ENCODE results near the gene MTFR1L.

The MTFR1L gene

DNA sequence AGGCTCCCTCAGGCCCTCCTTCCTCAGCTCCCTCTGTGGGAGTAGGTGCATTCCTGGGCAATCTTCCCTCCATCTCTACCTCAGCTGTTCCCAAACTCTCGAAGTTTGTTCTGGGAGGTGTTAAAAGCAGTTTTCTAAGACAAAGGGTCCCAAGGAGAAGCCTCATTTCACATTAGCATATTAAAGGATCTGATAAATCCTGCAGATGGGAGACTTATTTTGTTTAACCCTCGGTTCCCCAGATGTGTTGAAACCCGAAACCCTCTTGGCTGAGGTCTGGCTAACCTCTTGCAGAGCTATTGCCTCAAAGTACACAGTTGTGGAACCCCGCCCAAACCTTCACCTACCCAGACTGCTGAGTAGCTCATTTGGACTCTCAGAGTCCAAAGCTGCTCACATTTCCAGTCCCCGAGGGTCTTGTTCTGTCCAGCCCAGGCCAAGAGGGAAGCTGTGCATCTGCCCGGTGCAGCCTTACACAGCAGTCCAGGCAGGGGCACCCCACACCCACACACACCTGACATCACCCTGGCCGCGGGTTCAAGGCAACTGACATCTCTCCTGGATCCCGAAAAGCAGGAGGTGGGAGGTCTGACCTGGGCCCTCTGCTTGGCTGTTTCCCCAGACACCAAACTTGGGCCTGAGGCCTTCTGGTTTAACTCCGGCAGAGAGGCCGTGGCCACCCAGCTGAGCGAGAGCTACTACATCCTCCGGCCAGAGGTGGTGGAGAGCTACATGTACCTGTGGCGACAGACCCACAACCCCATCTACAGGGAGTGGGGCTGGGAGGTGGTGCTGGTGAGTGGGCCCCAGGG is 39.2 kb upstream of the MTFR1L start:
- Histone ChIP-seq H3K36me3 (ENCODE audit: control insufficient read depth, low read depth, low read length) (no peaks in the 10 kb centered on the region), H3K4me3 (ENCODE audit: low read length) (no peak overlapping the region), H3K9me3 (ENCODE audit: control insufficient read depth, low read depth, low read length) (no peaks in the 10 kb centered on the region), H3K27me3 (ENCODE audit: control insufficient read depth, insufficient read depth, low read length) (no peaks in the 10 kb centered on the region), H3K4me1 (ENCODE audit: control insufficient read depth, low read depth, low read length) (peaks cover 19% of the 10 kb centered on the region), H3K27ac (ENCODE audit: low read length) (no peak overlapping the region), H3K9ac (ENCODE audit: low read length) (no peak overlapping the region)

DNA sequence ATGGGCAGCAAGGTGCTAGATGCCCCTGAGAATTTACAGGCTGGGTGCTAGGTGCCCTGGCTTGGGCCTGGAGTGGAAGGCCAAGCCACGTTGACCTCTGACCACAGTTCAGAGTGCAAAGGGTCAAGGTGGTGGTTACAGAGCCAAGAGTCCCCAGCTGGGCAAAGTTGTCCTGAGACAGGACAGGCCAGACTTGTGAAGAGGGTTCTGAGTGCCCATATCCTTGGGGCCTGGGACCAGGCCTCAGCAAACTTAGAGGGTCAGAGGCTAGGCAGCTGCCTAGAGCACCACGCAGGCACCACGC is 38.7 kb upstream of the MTFR1L start:
- Histone ChIP-seq H3K27me3 (ENCODE audit: control insufficient read depth, insufficient read depth, low read length) (no peaks in the 10 kb centered on the region), H3K4me1 (ENCODE audit: control insufficient read depth, low read depth, low read length) (peaks cover 19% of the 10 kb centered on the region), H3K9ac (ENCODE audit: low read length) (no peak overlapping the region), H3K36me3 (ENCODE audit: control insufficient read depth, low read depth, low read length) (no peaks in the 10 kb centered on the region), H3K9me3 (ENCODE audit: control insufficient read depth, low read depth, low read length) (no peaks in the 10 kb centered on the region), H3K4me3 (ENCODE audit: low read length) (no peak overlapping the region), H3K27ac (ENCODE audit: low read length) (no peak overlapping the region)

- H3K27ac ChIP-seq (ENCODE audit: low read length), result no peak overlapping the region
- H3K4me3 ChIP-seq (ENCODE audit: low read length), result no peak overlapping the region
Measured at GRCh38 chr1:25782608-25783201, 37.0 kb upstream of the MTFR1L start.

DNA sequence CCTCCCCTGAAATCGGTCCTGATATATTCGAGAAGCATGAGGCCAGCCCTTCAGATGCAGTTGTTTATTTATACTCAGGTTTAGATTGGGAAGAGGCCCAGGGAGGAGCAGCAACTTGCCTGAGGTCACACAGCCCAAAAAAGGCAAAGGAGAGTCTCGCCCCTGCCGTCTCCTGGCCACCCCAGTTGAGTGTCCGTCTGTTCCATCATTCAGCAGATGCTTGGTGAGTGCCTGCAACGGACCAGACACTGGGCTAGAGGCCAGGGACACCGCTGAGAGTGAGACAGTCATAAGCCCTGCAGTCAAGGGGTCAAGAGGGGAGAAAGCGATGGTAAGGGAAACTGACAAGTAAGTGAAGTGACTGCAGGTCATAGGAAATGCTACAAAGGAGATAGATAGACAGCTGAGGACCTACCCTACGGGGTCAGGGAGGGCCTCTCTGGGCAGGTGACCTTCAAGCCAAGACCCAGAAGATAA is 35.1 kb upstream of the MTFR1L start:
- H3K27ac ChIP-seq (ENCODE audit: low read length), result no peak overlapping the region
- no peak overlapping the region for H3K9ac ChIP-seq (ENCODE audit: low read length)
- H3K27me3 ChIP-seq (ENCODE audit: control insufficient read depth, insufficient read depth, low read length), result no peaks in the 10 kb centered on the region

More at GRCh38 chr1:25782608-25783201, 37.0 kb upstream of the MTFR1L start:
- H3K36me3 ChIP-seq (ENCODE audit: control insufficient read depth, low read depth, low read length), result no peaks in the 10 kb centered on the region
- no peak overlapping the region for H3K9ac ChIP-seq (ENCODE audit: low read length)
- H3K27me3 ChIP-seq (ENCODE audit: control insufficient read depth, insufficient read depth, low read length), result no peaks in the 10 kb centered on the region
- H3K9me3 ChIP-seq (ENCODE audit: control insufficient read depth, low read depth, low read length), result no peaks in the 10 kb centered on the region
- peaks cover 19% of the 10 kb centered on the region for H3K4me1 ChIP-seq (ENCODE audit: control insufficient read depth, low read depth, low read length)

DNA sequence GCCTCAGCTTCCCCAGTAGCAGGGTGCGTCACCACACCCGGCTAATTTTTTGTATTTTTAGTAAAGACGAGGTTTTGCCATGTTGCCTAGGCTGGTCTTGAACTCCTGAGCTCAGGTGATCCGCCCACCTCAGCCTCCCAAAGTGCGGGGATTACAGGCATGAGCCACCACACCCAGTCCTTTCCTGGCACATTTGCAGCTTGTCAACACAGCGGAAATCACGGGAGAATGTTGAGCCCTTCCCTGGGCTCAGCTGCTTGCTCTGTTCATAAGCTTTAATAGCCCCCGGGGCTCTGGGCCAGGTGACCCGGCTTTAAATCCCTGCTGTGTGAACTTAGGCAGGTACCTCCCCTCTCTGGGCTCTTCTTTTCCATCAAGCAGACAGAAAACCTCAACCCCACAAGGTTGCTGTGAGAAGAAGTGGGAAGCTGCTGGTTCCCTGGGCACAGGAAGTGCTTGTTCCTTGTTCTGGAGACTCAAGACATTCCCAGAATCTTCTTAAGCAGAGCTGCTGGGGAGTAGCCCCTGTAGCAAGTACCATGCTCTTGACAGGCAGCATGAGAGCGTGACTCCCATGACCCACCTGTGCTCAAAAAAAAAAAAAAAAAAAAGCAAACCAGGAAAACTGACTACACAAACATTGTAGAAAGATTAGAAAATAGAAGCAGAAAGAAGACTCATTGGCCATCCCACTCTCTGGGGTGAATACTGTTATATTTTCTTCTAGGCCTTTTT is 34.3 kb upstream of the MTFR1L start:
- Histone ChIP-seq H3K9me3 (ENCODE audit: control insufficient read depth, low read depth, low read length) (no peaks in the 10 kb centered on the region), H3K4me1 (ENCODE audit: control insufficient read depth, low read depth, low read length) (peaks cover 7% of the 10 kb centered on the region), H3K27ac (ENCODE audit: low read length) (no peak overlapping the region), H3K27me3 (ENCODE audit: control insufficient read depth, insufficient read depth, low read length) (no peaks in the 10 kb centered on the region), H3K36me3 (ENCODE audit: control insufficient read depth, low read depth, low read length) (no peaks in the 10 kb centered on the region), H3K4me3 (ENCODE audit: low read length) (no peak overlapping the region), H3K9ac (ENCODE audit: low read length) (no peak overlapping the region)

More for the DNA sequence above, 35.1 kb upstream of the MTFR1L start:
- H3K4me3 ChIP-seq (ENCODE audit: low read length), result no peak overlapping the region
- H3K9me3 ChIP-seq (ENCODE audit: control insufficient read depth, low read depth, low read length), result no peaks in the 10 kb centered on the region
- no peaks in the 10 kb centered on the region for H3K36me3 ChIP-seq (ENCODE audit: control insufficient read depth, low read depth, low read length)
- peaks cover 16% of the 10 kb centered on the region for H3K4me1 ChIP-seq (ENCODE audit: control insufficient read depth, low read depth, low read length)

DNA sequence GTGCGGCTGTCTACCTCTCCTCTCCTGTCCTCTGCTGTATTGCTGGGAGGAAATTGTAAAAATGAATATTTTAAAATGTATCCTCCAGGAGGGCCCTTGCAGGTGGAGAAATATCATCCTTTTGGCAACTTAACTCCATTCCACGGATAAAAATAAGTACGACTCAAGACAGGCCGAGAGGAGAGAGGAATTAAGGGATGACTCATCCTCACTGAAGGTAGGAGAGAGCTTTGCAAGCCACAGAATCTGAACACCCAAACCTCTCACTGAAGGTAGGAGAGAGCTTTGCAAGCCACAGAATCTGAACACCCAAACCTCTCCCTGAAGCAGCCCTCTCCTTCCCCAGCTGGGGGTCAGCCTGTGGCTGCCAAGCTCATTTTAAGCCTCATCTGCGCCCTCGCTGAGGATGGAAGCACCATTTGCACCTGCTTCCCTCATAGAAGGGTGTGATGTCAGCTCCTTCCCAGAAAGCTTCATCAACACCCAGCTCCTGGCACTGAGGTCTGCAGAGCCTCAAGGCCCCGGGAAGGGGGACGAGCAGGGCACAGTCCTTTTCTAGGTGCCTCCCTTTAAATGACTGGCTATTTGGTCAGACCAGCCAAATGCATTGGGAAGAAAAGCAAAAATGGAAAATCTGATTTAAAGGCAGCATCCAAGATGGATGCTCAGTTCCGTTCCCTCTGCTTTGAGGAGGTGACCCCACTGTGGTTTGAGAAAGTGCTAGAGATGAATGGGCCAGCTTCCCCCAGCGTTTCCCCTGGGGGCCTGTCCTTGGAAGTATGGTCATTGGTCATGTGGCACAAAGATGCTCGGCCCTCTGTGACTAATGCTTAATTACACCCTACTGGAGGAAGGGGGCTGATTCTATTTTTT is 32.6 kb upstream of the MTFR1L start:
- H3K9me3 ChIP-seq (ENCODE audit: control insufficient read depth, low read depth, low read length), result no peaks in the 10 kb centered on the region
- H3K9ac ChIP-seq (ENCODE audit: low read length), result no peak overlapping the region
- no peak overlapping the region for H3K4me3 ChIP-seq (ENCODE audit: low read length)
- H3K27ac ChIP-seq (ENCODE audit: low read length), result no peak overlapping the region
- H3K27me3 ChIP-seq (ENCODE audit: control insufficient read depth, insufficient read depth, low read length), result no peaks in the 10 kb centered on the region
- H3K36me3 ChIP-seq (ENCODE audit: control insufficient read depth, low read depth, low read length), result no peaks in the 10 kb centered on the region
- no peaks in the 10 kb centered on the region for H3K4me1 ChIP-seq (ENCODE audit: control insufficient read depth, low read depth, low read length)

GRCh38 chr1:25787760-25788166 is 32.0 kb upstream of the MTFR1L start:
- Histone ChIP-seq H3K36me3 (ENCODE audit: control insufficient read depth, low read depth, low read length) (no peaks in the 10 kb centered on the region), H3K9me3 (ENCODE audit: control insufficient read depth, low read depth, low read length) (no peaks in the 10 kb centered on the region), H3K9ac (ENCODE audit: low read length) (no peak overlapping the region), H3K4me1 (ENCODE audit: control insufficient read depth, low read depth, low read length) (no peaks in the 10 kb centered on the region), H3K27ac (ENCODE audit: low read length) (no peak overlapping the region), H3K4me3 (ENCODE audit: low read length) (no peak overlapping the region), H3K27me3 (ENCODE audit: control insufficient read depth, insufficient read depth, low read length) (no peaks in the 10 kb centered on the region)

DNA sequence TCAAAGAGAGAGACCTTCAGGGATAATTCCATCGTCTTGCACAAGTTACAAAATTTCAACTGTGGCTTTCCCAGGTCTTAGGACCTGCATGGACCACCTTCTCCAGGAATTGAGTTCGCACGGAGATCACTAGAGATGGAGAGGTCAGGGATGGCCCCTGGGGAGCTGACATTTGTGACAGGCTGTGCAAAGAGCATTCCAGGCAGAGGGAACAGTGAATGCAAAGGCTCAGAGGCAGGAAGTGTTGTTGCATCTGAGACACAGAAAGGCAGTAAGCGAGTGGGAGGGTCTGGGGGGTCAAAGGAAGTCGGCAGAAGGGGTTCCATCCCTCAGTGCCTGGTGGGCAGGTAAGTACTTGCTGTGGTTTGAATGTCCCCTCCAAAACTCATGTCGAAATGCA is 29.3 kb upstream of the MTFR1L start:
- Histone ChIP-seq H3K36me3 (ENCODE audit: control insufficient read depth, low read depth, low read length) (no peaks in the 10 kb centered on the region), H3K27me3 (ENCODE audit: control insufficient read depth, insufficient read depth, low read length) (no peaks in the 10 kb centered on the region)

GRCh38 chr1:25792115-25792514 is 27.6 kb upstream of the MTFR1L start:
- no peaks in the 10 kb centered on the region for H3K9me3 ChIP-seq (ENCODE audit: control insufficient read depth, low read depth, low read length)
- peaks cover 5% of the 10 kb centered on the region for H3K4me1 ChIP-seq (ENCODE audit: control insufficient read depth, low read depth, low read length)
- no peaks in the 10 kb centered on the region for H3K36me3 ChIP-seq (ENCODE audit: control insufficient read depth, low read depth, low read length)
- H3K9ac ChIP-seq (ENCODE audit: low read length), result no peak overlapping the region
- H3K4me3 ChIP-seq (ENCODE audit: low read length), result no peak overlapping the region
- H3K27me3 ChIP-seq (ENCODE audit: control insufficient read depth, insufficient read depth, low read length), result no peaks in the 10 kb centered on the region
- H3K27ac ChIP-seq (ENCODE audit: low read length), result no peak overlapping the region

More for the DNA sequence above, 29.3 kb upstream of the MTFR1L start:
- Histone ChIP-seq H3K4me1 (ENCODE audit: control insufficient read depth, low read depth, low read length) (no peaks in the 10 kb centered on the region), H3K4me3 (ENCODE audit: low read length) (no peak overlapping the region), H3K9me3 (ENCODE audit: control insufficient read depth, low read depth, low read length) (no peaks in the 10 kb centered on the region), H3K27ac (ENCODE audit: low read length) (no peak overlapping the region), H3K9ac (ENCODE audit: low read length) (no peak overlapping the region)

GRCh38 chr1:25793585-25794170 is 26.1 kb upstream of the MTFR1L start:
- H3K4me1 ChIP-seq (ENCODE audit: control insufficient read depth, low read depth, low read length), result peaks cover 5% of the 10 kb centered on the region
- no peaks in the 10 kb centered on the region for H3K27me3 ChIP-seq (ENCODE audit: control insufficient read depth, insufficient read depth, low read length)
- no peaks in the 10 kb centered on the region for H3K36me3 ChIP-seq (ENCODE audit: control insufficient read depth, low read depth, low read length)
- H3K4me3 ChIP-seq (ENCODE audit: low read length), result no peak overlapping the region
- H3K9me3 ChIP-seq (ENCODE audit: control insufficient read depth, low read depth, low read length), result no peaks in the 10 kb centered on the region
- H3K27ac ChIP-seq (ENCODE audit: low read length), result no peak overlapping the region
- H3K9ac ChIP-seq (ENCODE audit: low read length), result no peak overlapping the region

- Histone ChIP-seq H3K4me1 (ENCODE audit: control insufficient read depth, low read depth, low read length) (peaks cover 5% of the 10 kb centered on the region), H3K27ac (ENCODE audit: low read length) (no peak overlapping the region), H3K9ac (ENCODE audit: low read length) (no peak overlapping the region), H3K9me3 (ENCODE audit: control insufficient read depth, low read depth, low read length) (no peaks in the 10 kb centered on the region), H3K27me3 (ENCODE audit: control insufficient read depth, insufficient read depth, low read length) (peaks cover 6% of the 10 kb centered on the region), H3K4me3 (ENCODE audit: low read length) (no peak overlapping the region), H3K36me3 (ENCODE audit: control insufficient read depth, low read depth, low read length) (no peaks in the 10 kb centered on the region)
Measured at GRCh38 chr1:25794325-25794724, 25.4 kb upstream of the MTFR1L start.
